C4-2B (cell line): Measurements from ENCODE around the gene LMO2.
"Not testable (repeated sequence)": the region's sequence is repeated elsewhere in the genome, so short reads cannot be mapped to it uniquely, and the experiment has no call there.

Source experiments
- ZFX ChIP-seq: fragments of 450-650 bp; IDR thresholded peaks from 2 replicates; pipeline ENCODE4 v1.6.1; 2017
- TF ChIP-seq, protein P1 (sequence below): fragments of 450-650 bp; conservative IDR thresholded peaks from 2 replicates; pipeline ENCODE4 v1.5.1; 2017; ENCODE audit warnings: mild to moderate bottlenecking

GRCh38 chr11:33822981-33823380, 68.9 kb downstream of the LMO2 start:
- TF ChIP-seq, protein P1, sequence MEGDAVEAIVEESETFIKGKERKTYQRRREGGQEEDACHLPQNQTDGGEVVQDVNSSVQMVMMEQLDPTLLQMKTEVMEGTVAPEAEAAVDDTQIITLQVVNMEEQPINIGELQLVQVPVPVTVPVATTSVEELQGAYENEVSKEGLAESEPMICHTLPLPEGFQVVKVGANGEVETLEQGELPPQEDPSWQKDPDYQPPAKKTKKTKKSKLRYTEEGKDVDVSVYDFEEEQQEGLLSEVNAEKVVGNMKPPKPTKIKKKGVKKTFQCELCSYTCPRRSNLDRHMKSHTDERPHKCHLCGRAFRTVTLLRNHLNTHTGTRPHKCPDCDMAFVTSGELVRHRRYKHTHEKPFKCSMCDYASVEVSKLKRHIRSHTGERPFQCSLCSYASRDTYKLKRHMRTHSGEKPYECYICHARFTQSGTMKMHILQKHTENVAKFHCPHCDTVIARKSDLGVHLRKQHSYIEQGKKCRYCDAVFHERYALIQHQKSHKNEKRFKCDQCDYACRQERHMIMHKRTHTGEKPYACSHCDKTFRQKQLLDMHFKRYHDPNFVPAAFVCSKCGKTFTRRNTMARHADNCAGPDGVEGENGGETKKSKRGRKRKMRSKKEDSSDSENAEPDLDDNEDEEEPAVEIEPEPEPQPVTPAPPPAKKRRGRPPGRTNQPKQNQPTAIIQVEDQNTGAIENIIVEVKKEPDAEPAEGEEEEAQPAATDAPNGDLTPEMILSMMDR: not testable (repeated sequence)
- TF ChIP-seq ZFX: not testable (repeated sequence)
